Mammary epithelial cell (primary cell): ENCODE measurements around the gene CHI3L2.

Experiments
- CTCF ChIP-seq, 2 donors: IDR thresholded peaks in 1 of 2; conservative IDR thresholded peaks in 1 of 2; 2 replicates each; pipeline ENCODE4 v1.5.1; 2011 to 2012; ENCODE audit warnings: inconsistent platforms in 2 of 2, low read length in 2 of 2, mild to moderate bottlenecking in 2 of 2, control low read depth in 1 of 2, low read depth in 1 of 2; ENCODE audit not compliant: insufficient read depth in 1 of 2; ENCODE audit errors: extremely low read depth in 1 of 2
- EZH2 ChIP-seq: IDR thresholded peaks from 2 replicates; pipeline ENCODE4 v1.6.1; 2012; ENCODE audit warnings: low read length, inconsistent platforms, borderline replicate concordance

- TF ChIP-seq CTCF (conservative IDR thresholded peaks at IDR 0.05 in 1 of 2, IDR thresholded peaks at IDR 0.05 in 1 of 2; ENCODE audit: extremely low read depth in 1 of 2, insufficient read depth in 1 of 2, low read depth in 1 of 2, low read length in 2 of 2) = no peak
- no peak for TF ChIP-seq EZH2
Observed at GRCh38 chr1:111227434-111227833, at the start of gene CHI3L2.
